AG10803 (cell line): ENCODE measurements around the gene ATP5PD.
A peak's percentile ranks its signal among the peaks of the same experiment; 100 is the strongest.
"Not testable (repeated sequence)": the region's sequence is repeated elsewhere in the genome, so short reads cannot be mapped to it uniquely, and the experiment has no call there.

Experiments
- DNase-seq: peaks from one replicate; pipeline ENCODE4 v3.0.0; 2010; ENCODE audit warnings: low read depth
- H3K4me3 ChIP-seq: 2 replicates; pipeline ENCODE4 v1.5.1; 2011; ENCODE audit warnings: mild to moderate bottlenecking, low read length, control low read depth
- TF ChIP-seq, protein P1 (sequence below): conservative IDR thresholded peaks from 2 replicates; pipeline ENCODE4 v1.5.1; 2011; ENCODE audit warnings: mild to moderate bottlenecking, low read length, control low read depth, inconsistent platforms

ATP5PD gene

DNA sequence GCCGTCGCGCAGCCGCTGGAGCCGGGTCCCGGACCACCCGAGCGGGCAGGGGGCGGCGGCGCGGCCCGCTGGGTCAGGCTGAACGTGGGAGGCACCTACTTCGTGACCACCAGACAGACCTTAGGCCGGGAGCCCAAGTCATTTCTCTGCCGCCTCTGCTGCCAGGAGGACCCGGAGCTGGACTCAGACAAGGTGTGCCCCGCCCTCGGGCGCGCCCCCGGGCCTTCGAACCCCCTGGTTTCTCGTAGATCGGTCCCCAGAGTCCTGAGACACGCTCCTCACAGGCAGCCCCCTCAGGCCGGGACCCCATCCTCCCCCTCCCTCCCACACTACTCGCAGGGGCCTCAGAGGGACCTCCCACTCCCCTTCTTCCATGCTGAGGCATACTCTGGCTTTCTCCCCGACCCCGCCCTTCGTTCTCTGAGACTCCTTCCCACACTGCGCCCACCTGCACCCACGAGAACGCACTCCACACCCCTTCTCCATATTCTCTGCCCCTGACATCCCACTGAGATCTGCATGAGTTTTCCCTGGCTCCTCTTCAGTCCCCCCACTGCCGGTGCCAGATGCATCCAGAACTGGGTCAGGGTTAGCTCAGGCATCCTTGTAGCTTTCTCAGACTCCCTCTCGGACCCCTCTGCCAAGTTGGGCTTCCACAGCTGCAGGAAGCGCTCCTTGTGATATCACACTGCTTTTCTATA, 779 bp upstream of the ATP5PD start:
- TF ChIP-seq, protein P1, sequence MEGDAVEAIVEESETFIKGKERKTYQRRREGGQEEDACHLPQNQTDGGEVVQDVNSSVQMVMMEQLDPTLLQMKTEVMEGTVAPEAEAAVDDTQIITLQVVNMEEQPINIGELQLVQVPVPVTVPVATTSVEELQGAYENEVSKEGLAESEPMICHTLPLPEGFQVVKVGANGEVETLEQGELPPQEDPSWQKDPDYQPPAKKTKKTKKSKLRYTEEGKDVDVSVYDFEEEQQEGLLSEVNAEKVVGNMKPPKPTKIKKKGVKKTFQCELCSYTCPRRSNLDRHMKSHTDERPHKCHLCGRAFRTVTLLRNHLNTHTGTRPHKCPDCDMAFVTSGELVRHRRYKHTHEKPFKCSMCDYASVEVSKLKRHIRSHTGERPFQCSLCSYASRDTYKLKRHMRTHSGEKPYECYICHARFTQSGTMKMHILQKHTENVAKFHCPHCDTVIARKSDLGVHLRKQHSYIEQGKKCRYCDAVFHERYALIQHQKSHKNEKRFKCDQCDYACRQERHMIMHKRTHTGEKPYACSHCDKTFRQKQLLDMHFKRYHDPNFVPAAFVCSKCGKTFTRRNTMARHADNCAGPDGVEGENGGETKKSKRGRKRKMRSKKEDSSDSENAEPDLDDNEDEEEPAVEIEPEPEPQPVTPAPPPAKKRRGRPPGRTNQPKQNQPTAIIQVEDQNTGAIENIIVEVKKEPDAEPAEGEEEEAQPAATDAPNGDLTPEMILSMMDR, result no peak
- DNase-seq, result no peak
- peak overlapping the region; percentile 98 for H3K4me3 ChIP-seq

DNA sequence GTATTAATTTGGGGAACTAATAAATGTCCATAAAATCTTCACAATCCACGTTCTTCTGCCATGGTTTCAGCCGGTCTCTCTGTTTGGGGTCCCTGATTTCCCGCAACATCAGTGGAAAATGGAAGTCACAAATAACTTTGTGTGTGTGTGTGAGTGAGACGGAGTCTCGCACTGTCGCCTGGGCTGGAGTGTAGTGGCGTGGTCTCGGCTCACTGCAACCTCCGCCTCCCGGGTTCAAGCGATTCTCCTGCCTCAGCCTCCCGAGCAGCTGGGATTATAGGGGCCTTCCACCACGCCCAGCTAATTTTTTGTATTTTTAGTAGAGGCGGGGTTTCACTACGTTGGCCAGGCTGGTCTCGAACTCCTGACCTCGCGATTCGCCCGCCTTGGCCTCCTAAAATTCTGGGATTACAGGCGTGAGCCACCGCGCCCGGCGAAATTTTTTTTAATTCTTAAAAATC, 793 bp downstream of the ATP5PD start:
- peak overlapping the region; percentile 98 for H3K4me3 ChIP-seq
- DNase-seq, result not testable (repeated sequence)

GRCh38 chr17:75044716-75045115, 2.1 kb downstream of the ATP5PD start:
- no peak overlapping the region for H3K4me3 ChIP-seq
- DNase-seq, result no peak
- TF ChIP-seq, protein P1, result no peak

DNA sequence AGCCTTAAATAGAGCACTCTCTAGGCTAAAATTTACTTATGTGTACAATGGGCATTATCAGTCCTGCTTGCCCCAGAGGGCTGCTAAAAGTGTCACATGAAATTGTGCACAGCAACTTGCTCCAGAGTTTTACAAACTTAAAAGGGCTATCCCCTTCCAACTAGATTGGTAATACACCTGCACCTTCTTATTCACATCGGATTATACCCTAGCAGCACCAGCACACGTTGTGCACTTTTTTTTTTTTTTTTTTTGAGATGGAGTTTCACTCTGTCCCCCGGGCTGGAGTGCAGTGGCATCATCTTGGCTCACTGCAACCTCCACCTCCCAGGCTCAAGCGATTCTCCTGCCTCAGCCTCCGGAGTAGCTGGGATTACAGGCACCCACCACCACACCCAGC, 3.0 kb downstream of the ATP5PD start:
- not testable (repeated sequence) for DNase-seq

DNA sequence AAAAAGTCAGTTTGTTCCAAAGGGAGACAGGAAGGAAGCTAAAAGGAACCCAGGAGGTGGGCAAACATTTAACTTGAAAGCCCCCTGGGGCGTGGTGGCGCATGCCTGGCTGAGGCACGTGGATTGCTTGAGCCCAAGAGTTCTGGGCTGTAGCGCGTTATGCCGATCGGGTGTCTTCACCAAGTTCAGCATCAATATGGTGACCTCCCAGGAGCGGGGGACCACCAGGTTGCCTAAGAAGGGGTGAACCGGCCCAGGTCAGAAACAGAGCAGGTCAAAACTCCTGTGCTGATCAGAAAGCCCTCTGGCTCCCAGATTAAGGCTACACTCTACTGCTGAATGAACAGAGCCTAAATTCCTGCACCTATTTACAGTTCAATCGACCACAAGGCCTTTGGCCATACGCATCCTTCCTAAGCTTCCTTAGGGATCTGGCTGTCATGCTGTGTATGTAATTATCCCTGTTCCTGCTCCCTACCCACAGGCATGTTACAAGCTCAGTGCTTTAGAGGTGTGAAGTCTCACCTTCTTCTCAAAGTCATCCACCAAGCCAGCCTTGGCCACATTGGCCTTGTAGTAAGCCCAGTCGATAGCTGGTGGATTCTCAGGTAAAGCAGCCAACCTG, 5.0 kb downstream of the ATP5PD start:
- DNase-seq, result no peak
- TF ChIP-seq, protein P1, result no peak
- H3K4me3 ChIP-seq, result no peak overlapping the region

More for the DNA sequence above, 3.0 kb downstream of the ATP5PD start:
- H3K4me3 ChIP-seq, result not testable (repeated sequence)

DNA sequence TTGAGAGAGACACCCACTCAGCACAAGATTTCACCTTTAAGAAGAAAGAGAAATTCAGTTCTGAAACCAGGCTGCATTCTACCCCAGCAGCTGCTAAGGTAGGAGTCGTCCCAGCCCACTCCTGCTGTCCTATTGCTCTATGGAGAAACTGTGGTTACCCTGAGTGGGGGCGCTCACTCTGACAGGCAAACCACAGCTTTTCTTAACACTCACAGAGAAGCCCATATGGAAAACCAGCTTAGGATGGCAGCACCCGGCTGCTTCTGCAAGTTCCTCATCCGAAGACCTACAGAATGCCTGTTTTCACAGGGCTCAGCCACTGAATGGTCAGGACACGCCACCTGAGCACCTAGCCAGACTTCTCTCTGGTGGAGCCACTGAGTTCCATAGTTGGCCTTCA, 7.5 kb downstream of the ATP5PD start:
- TF ChIP-seq, protein P1, result no peak
- no peak overlapping the region for H3K4me3 ChIP-seq
- no peak for DNase-seq

DNA sequence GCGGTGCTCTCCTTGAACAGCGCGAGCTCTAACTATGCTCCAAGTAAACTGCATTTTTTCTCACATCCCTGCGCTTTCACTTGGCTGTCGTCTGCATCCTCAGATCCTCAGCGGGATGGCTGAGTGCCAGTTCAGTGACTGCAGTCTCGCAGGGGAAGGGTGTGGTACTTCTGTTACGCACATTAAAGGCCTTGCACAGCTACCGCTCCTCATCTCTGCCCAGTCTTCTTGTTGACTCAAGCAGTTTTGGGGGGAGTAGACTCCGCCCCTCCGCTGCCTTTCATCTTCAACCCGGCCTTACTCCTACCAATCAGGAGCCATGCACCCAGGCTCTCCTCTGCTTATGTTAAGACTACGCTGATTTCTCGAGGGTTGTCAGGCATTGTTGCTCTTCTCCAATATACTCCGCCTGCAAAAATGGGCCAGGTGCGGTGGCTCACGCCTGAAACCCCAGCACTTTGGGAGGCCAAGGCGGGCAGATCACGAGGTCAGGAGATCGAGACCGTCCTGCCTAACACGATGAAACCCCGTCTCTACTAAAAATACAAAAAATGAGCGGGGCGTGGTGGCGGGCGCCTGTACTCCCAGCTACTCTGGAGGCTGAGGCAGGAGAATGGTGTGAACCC, 10.0 kb downstream of the ATP5PD start:
- TF ChIP-seq, protein P1, result no peak
- no peak overlapping the region for H3K4me3 ChIP-seq
- DNase-seq, result peak; percentile 82
